ENCODE measurements around the gene ICA1L.

The ICA1L gene

GRCh38 chr2:202780514-202781021, 91.0 kb downstream of the ICA1L start:
- no peak for DNase-seq

- DNase-seq = no peak
Observed at GRCh38 chr2:202778217-202778616, 93.3 kb downstream of the ICA1L start.

GRCh38 chr2:202774104-202774503, 97.5 kb downstream of the ICA1L start:
- no peak for DNase-seq

- no peak for DNase-seq
Observed at GRCh38 chr2:202773301-202773973, 98.1 kb downstream of the ICA1L start.

- no peak for DNase-seq
Observed at GRCh38 chr2:202771741-202772460, 99.7 kb downstream of the ICA1L start.

GRCh38 chr2:202771336-202771735, 100.2 kb downstream of the ICA1L start:
- DNase-seq = no peak

GRCh38 chr2:202769201-202769600, 102.4 kb downstream of the ICA1L start:
- DNase-seq = no peak

GRCh38 chr2:202768273-202768672, 103.3 kb downstream of the ICA1L start:
- no peak for DNase-seq

GRCh38 chr2:202765436-202765835, 106.1 kb downstream of the ICA1L start:
- DNase-seq = no peak

GRCh38 chr2:202764991-202765390, 106.6 kb downstream of the ICA1L start:
- DNase-seq = no peak

GRCh38 chr2:202763916-202764315, 107.7 kb downstream of the ICA1L start:
- DNase-seq = no peak

GRCh38 chr2:202762556-202762955, 109.0 kb downstream of the ICA1L start:
- no peak for DNase-seq

GRCh38 chr2:202760848-202761247, 110.7 kb downstream of the ICA1L start:
- DNase-seq = no peak

- DNase-seq = no peak
Observed at GRCh38 chr2:202758604-202759003, 113.0 kb downstream of the ICA1L start.

GRCh38 chr2:202758128-202758527, 113.4 kb downstream of the ICA1L start:
- DNase-seq = no peak

- no peak for DNase-seq
Observed at GRCh38 chr2:202757339-202757738, 114.2 kb downstream of the ICA1L start.

- no peak for DNase-seq
Observed at GRCh38 chr2:202756598-202756997, 115.0 kb downstream of the ICA1L start.

GRCh38 chr2:202754936-202755335, 116.6 kb downstream of the ICA1L start:
- DNase-seq = no peak

- no peak for DNase-seq
Observed at GRCh38 chr2:202752071-202752470, 119.5 kb downstream of the ICA1L start.

GRCh38 chr2:202750763-202751427, 120.7 kb downstream of the ICA1L start:
- no peak for DNase-seq

- DNase-seq = no peak
Observed at GRCh38 chr2:202749477-202749876, 122.1 kb downstream of the ICA1L start.

GRCh38 chr2:202743613-202744012, 128.0 kb downstream of the ICA1L start:
- DNase-seq = no peak

GRCh38 chr2:202736826-202737225, 134.7 kb downstream of the ICA1L start:
- DNase-seq = no peak

- no peak for DNase-seq
Observed at GRCh38 chr2:202726070-202726469, 145.5 kb downstream of the ICA1L start.

All from activated CD8-positive, alpha-beta memory T cell treated with anti-CD3 and anti-CD28 coated beads, Interleukin-2, amount 50 U/mL, for 4 hours (primary cell).